Astrocyte (in vitro differentiated cells and primary cell): Measurements from ENCODE around the gene BCAS1.

ENCODE experiments used
- CTCF ChIP-seq: IDR thresholded peaks from 2 replicates; pipeline ENCODE4 v1.5.1; 2011; ENCODE audit warnings: low read depth, mild to moderate bottlenecking, inconsistent platforms, low read length, moderate library complexity; ENCODE audit not compliant: insufficient read depth
- EZH2 ChIP-seq: IDR thresholded peaks from 2 replicates; pipeline ENCODE4 v1.6.1; 2012; ENCODE audit warnings: mild to moderate bottlenecking, low read length, inconsistent platforms; ENCODE audit not compliant: insufficient read depth

GRCh38 chr20:53990768-53991450 is 79.5 kb downstream of the BCAS1 start:
- TF ChIP-seq CTCF = no peak
- TF ChIP-seq EZH2 = no peak
